Measurements from ENCODE around the gene WHRN.

WHRN gene

DNA sequence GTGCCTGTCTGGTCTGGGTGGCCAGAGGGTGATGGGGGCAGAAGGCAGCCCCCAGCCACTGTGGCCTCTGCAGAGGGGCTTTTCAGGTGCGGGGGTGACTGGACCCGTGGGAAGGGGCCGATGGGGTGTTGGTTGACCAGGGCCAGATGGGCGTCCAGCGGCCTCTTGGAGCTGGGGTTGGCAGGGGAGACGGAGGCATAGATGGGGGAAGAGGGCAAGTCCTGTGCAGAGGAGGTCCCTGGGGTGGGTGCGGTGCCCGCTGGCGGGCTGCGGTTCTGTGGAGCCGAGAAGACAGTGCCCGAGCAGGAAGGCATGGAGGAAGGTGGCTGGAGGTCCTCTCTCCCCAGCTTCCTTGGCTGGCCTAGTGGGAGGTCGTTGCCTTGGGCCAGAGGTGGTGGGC is 98.8 kb downstream of the WHRN start:
- Histone ChIP-seq H3K4me1 (no peaks in the 10 kb centered on the region), H3K4me3 (ENCODE audit: low read depth, low read length) (no peak overlapping the region), H3K27me3 (no peaks in the 10 kb centered on the region), H3K9me3 (no peaks in the 10 kb centered on the region), H3K36me3 (no peaks in the 10 kb centered on the region)
- DNase-seq, result no peak
- TF ChIP-seq, protein P1, sequence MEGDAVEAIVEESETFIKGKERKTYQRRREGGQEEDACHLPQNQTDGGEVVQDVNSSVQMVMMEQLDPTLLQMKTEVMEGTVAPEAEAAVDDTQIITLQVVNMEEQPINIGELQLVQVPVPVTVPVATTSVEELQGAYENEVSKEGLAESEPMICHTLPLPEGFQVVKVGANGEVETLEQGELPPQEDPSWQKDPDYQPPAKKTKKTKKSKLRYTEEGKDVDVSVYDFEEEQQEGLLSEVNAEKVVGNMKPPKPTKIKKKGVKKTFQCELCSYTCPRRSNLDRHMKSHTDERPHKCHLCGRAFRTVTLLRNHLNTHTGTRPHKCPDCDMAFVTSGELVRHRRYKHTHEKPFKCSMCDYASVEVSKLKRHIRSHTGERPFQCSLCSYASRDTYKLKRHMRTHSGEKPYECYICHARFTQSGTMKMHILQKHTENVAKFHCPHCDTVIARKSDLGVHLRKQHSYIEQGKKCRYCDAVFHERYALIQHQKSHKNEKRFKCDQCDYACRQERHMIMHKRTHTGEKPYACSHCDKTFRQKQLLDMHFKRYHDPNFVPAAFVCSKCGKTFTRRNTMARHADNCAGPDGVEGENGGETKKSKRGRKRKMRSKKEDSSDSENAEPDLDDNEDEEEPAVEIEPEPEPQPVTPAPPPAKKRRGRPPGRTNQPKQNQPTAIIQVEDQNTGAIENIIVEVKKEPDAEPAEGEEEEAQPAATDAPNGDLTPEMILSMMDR (IDR thresholded peaks at IDR 0.05; ENCODE audit: low read depth, low read length), result no peak

DNA sequence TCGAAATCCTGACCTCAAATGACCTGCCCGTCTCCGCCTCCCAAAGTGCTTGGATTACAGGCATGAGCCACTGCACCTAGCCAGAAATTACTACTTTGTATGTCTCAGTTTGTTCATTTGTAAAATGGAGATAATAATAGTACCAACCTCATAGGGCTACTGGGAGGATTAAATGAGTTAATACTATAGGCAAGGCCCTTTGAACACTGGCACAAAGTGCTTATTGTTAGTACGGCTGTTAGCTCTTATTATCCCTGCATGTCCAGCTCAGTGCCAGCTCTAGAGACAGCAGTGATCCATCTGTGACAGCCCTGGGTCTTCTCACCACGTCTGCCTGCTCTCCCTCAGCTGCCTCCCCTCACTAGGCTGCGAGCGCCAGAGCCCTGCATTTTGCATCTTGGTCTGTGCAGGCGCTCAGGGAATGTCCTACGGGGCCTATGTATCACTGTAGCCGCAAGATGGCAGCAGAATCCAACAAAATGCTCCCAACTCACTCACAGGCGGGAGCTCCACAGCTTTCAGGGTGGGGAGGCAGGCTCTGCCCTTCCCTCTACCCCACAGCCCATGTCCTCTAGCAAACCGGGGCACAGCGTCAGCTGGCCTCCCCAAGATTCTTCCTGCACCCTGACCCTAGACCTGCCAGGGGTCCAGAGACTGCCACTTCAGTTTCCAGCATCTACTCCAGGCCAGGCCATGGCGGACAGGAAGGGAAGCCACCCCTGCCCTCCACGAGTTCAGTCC is 99.8 kb downstream of the WHRN start:
- TF ChIP-seq, protein P1 (IDR thresholded peaks at IDR 0.05; ENCODE audit: low read depth, low read length), result peak; percentile 88

DNA sequence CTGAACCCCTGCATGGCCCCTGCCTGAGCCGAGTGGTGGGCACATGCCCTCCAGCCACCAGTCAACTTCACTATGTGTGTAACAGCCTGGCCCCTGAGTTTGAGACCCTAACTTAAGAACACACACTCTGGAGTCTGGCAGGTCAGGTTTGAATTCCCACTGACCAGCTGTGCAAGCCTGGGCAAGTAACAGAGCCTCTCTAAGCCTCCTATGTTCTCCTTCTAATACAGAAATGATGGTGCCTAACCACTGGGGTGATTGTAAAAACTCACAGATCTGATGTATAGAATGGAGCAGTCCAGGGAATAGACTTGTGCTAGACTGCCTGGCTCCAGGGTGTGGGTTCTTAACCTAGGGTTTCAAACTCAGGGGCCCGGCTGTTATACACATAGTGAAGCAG is 100.7 kb downstream of the WHRN start:
- TF ChIP-seq, protein P1 (IDR thresholded peaks at IDR 0.05; ENCODE audit: low read depth, low read length), result no peak
- Histone ChIP-seq H3K27me3 (no peaks in the 10 kb centered on the region), H3K4me3 (ENCODE audit: low read depth, low read length) (no peak overlapping the region), H3K36me3 (no peaks in the 10 kb centered on the region), H3K4me1 (no peaks in the 10 kb centered on the region), H3K9me3 (no peaks in the 10 kb centered on the region)
- no peak for DNase-seq

More for the DNA sequence above, 99.8 kb downstream of the WHRN start:
- DNase-seq, result peak; percentile 82
- Histone ChIP-seq H3K9me3 (no peaks in the 10 kb centered on the region), H3K36me3 (no peaks in the 10 kb centered on the region), H3K27me3 (no peaks in the 10 kb centered on the region), H3K4me1 (no peaks in the 10 kb centered on the region), H3K4me3 (ENCODE audit: low read depth, low read length) (no peak overlapping the region)

DNA sequence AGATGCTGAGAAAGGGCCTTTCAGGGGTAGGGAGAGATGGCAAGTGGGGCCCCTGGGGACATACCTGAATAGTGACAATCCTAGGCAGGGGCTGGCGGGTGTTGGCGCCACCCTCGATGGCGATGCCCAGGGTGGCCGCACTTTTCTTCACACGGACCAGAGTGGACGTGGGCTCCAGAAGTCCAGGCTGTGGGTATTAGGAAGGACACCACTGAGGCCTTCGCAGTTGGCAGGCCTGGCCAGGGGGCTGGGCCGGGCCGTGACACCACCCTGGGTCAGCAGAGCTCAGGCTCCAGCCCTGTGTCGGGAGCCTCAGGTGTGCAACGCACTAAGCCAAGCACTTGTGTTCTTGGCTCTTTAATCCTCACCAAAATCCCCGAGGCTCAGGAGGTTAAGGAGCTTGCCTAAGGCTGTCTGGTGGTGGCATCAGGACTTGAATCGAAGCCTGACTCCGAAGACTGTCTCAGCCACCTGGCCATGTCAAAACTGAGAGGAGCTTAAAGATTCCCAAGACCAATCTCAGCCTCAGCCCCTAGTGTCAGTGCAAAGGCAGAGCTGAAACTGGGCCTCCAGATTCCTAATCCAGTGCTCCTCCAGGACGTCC is 102.0 kb downstream of the WHRN start:
- Histone ChIP-seq H3K4me3 (ENCODE audit: low read depth, low read length) (no peak overlapping the region), H3K27me3 (no peaks in the 10 kb centered on the region), H3K9me3 (no peaks in the 10 kb centered on the region), H3K36me3 (no peaks in the 10 kb centered on the region), H3K4me1 (no peaks in the 10 kb centered on the region)
- TF ChIP-seq, protein P1 (IDR thresholded peaks at IDR 0.05; ENCODE audit: low read depth, low read length), result no peak
- no peak for DNase-seq

DNA sequence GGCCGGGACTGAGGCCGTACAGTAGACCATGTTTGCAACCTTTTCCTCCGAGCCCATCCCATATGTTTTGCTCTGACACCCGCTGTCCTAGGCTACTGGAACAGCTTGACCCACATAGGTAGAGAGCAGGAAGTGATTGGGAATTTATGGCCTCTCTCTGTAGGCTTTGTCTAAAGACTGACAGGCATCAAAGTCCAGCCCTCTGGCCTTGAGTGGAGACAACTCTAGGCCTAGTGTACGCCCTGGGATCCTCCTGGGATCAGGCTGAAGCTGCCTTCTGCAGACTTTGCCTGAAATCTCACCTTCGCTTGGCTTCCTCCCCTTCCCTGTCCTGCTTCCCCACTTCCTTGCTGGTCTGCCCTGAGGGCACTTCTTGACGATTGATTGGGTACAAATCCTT is 103.9 kb downstream of the WHRN start:
- no peaks in the 10 kb centered on the region for H3K9me3 ChIP-seq
- DNase-seq, result no peak
- no peaks in the 10 kb centered on the region for H3K4me1 ChIP-seq
- no peaks in the 10 kb centered on the region for H3K27me3 ChIP-seq
- no peak overlapping the region for H3K4me3 ChIP-seq (ENCODE audit: low read depth, low read length)
- TF ChIP-seq, protein P1 (IDR thresholded peaks at IDR 0.05; ENCODE audit: low read depth, low read length), result no peak
- no peaks in the 10 kb centered on the region for H3K36me3 ChIP-seq

DNA sequence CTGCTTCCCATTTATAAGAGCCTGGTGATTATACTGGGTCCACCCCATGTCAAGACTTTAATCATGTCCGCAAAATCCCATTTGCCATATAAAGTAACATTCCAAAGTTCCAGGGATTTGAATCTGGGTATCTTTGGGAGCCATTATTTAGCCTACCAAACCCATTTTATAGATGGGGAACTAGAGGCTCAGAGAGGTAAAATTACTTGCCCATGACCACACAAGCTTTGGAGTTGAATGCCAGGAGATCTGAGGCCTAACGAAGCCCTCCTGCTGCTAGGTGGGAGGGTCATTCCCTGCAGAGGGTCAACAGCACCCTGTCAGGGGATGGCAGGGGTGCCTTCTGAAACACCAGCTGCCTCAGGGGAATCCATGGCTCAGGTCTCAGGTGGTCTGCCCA is 104.5 kb downstream of the WHRN start:
- Histone ChIP-seq H3K4me1 (no peaks in the 10 kb centered on the region), H3K36me3 (no peaks in the 10 kb centered on the region), H3K4me3 (ENCODE audit: low read depth, low read length) (no peak overlapping the region), H3K9me3 (no peaks in the 10 kb centered on the region), H3K27me3 (no peaks in the 10 kb centered on the region)
- no peak for DNase-seq
- TF ChIP-seq, protein P1 (IDR thresholded peaks at IDR 0.05; ENCODE audit: low read depth, low read length), result no peak
